MCF 10A (cell line): ENCODE measurements around the gene PRSS21. TPM values are rescaled to one million over a fixed set of nuclear protein-coding genes. Genes with fewer than 3 reads are reported as not detected.

Source experiments
- BruUV-seq: library from RNA; stranded (reverse); fragments of 400-500 nt; replicated peaks from 2 replicates; lab custom pipeline; 2021; lab: Mats Ljungman, UMichigan
- CTCF ChIA-PET: fragments of 300-600 bp; sonication (Branson Sonifier 250); formaldehyde crosslinking; extraction: SDS; loops from one replicate; lab custom pipeline; 2021; ENCODE audit warnings: antibody characterized with exemption, inconsistent platforms; lab: Yijun Ruan, JAX
- POLR2A ChIA-PET: fragments of 300-600, 350-650 bp; sonication (Branson Sonifier 250); formaldehyde crosslinking; extraction: SDS; loops from one replicate; lab custom pipeline; 2020; ENCODE audit warnings: antibody characterized with exemption, inconsistent platforms; lab: Yijun Ruan, JAX
- DNase-seq: peaks from one replicate; pipeline ENCODE4 v3.0.0-alpha.2; 2018; ENCODE audit not compliant: unreplicated experiment
- H3K27ac Mint-ChIP-seq: one replicate; pipeline ENCODE4 v1.8.0; 2022; ENCODE audit warnings: mild to moderate bottlenecking, low read depth, mixed read lengths; ENCODE audit not compliant: unreplicated experiment
- H3K27me3 Mint-ChIP-seq: one replicate; pipeline ENCODE4 v1.8.0; 2022; ENCODE audit warnings: mixed read lengths; ENCODE audit not compliant: insufficient read depth, unreplicated experiment
- H3K36me3 Mint-ChIP-seq: one replicate; pipeline ENCODE4 v1.8.0; 2022; ENCODE audit warnings: mild to moderate bottlenecking, moderate library complexity, mixed read lengths; ENCODE audit not compliant: insufficient read depth, unreplicated experiment
- H3K4me1 Mint-ChIP-seq: one replicate; pipeline ENCODE4 v1.8.0; 2022; ENCODE audit warnings: mixed read lengths; ENCODE audit not compliant: insufficient read depth, unreplicated experiment
- H3K4me3 Mint-ChIP-seq: one replicate; pipeline ENCODE4 v1.8.0; 2022; ENCODE audit warnings: mild to moderate bottlenecking, moderate library complexity, mixed read lengths; ENCODE audit not compliant: unreplicated experiment
- H3K9me3 Mint-ChIP-seq: one replicate; pipeline ENCODE4 v1.8.0; 2022; ENCODE audit warnings: mixed read lengths; ENCODE audit not compliant: unreplicated experiment
- intact Hi-C: fragments of 100-400 bp; cut with micrococcal nuclease; formaldehyde crosslinking; loops from 2 replicates; pipeline ENCODE4 v1.14.1; 2022
- total RNA-seq: library from RNA; stranded (reverse); gene quantifications from 2 replicates; pipeline ENCODE4 v1.2.3, GENCODE V29; 2022
- TF ChIP-seq, protein P1 (sequence below): fragments of 200-600 bp; IDR thresholded peaks from one replicate; pipeline ENCODE4 v1.8.0; 2022; ENCODE audit warnings: antibody characterized with exemption, mild to moderate bottlenecking; ENCODE audit not compliant: unreplicated experiment

Gene PRSS21
- total RNA-seq, 1 experiment from 2014 or later: 16.4 TPM

DNA sequence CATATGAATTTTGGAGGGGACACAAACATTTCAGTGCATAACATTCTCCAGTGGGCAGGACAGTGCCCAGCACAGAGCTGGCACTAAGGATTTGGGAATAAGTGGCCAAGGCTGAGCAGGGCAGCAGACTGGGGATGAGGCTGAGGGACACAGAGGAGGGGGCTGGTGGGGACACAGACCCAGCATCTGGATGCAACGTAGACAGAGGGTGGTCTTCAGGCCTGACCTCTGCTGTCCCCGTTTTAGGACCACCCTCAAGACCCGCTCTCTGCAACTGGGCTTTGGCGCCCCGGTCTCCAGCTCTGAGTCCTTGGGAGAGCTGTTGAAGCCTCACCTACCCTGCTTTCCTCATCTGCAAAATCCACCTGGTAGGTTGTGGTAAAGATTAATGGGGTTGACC, 26.4 kb upstream of the PRSS21 start:
- CTCF ChIA-PET: interaction anchor here (0.9 kb wide), 1 partner anchor 12 kb away, joined by 4 read pairs; no protein-coding TSS in a partner anchor
- H3K4me3 Mint-ChIP-seq: no peak overlapping the region

DNA sequence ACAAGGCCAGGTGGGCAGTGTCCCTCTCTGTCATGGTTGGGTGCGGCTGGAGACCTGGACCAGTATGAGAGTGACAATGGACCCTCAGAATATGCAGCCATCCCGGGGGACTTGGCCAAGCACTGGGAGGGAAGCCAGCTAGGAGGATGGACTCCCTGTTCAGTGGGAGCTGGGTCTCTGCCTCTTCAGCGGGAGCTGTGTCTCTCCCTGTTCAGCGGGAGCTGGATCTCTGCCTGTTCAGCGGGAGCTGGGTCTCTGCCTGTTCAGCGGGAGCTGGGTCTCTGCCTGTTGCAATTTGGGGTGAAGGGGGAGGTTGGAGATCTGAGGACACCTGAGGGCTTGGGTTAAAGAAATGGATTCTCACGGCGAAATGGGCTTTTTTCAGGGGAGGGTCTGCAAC, 25.9 kb upstream of the PRSS21 start:
- Mint-ChIP-seq H3K4me3 (no peak overlapping the region), H3K27ac (no peak overlapping the region), H3K9me3 (no peaks in the 10 kb centered on the region), H3K4me1 (peaks cover 20% of the 10 kb centered on the region), H3K27me3 (peaks cover 16% of the 10 kb centered on the region), H3K36me3 (no peaks in the 10 kb centered on the region)
- no TSS peak for BruUV-seq
- POLR2A ChIA-PET: no interaction called here
- no peak for DNase-seq
- intact Hi-C loops: no loop called here
- TF ChIP-seq, protein P1, sequence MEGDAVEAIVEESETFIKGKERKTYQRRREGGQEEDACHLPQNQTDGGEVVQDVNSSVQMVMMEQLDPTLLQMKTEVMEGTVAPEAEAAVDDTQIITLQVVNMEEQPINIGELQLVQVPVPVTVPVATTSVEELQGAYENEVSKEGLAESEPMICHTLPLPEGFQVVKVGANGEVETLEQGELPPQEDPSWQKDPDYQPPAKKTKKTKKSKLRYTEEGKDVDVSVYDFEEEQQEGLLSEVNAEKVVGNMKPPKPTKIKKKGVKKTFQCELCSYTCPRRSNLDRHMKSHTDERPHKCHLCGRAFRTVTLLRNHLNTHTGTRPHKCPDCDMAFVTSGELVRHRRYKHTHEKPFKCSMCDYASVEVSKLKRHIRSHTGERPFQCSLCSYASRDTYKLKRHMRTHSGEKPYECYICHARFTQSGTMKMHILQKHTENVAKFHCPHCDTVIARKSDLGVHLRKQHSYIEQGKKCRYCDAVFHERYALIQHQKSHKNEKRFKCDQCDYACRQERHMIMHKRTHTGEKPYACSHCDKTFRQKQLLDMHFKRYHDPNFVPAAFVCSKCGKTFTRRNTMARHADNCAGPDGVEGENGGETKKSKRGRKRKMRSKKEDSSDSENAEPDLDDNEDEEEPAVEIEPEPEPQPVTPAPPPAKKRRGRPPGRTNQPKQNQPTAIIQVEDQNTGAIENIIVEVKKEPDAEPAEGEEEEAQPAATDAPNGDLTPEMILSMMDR: no peak
- CTCF ChIA-PET: interaction anchor here (0.5 to 0.9 kb wide), 2 partner anchors 13 to 243 kb away, joined by 3 to 4 read pairs; no protein-coding TSS in a partner anchor

More for the DNA sequence above, 26.4 kb upstream of the PRSS21 start:
- intact Hi-C loops: no loop called here
- TF ChIP-seq, protein P1: no peak
- Mint-ChIP-seq H3K27me3 (peaks cover 16% of the 10 kb centered on the region), H3K4me1 (peaks cover 15% of the 10 kb centered on the region), H3K27ac (no peak overlapping the region), H3K9me3 (no peaks in the 10 kb centered on the region), H3K36me3 (no peaks in the 10 kb centered on the region)
- no peak for DNase-seq
- POLR2A ChIA-PET: no interaction called here
- BruUV-seq: no TSS peak

DNA sequence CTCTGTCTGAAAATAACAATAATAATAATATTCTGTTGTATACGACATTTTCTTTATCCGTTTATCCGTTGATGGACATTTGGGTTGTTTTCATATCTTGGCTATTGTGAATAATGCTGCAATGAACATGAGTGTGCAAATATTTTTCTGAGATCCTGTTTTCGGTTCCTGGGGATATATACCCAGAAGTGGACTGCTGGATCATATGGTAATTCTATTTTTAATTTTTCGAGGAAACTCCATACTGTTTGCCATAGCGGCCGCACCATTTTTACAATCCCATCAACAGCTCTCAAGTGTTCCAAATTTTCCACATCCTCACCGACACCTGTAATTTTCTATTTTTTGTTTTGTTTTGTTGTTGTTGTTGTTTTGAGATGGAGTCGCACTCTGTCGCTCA, 24.1 kb upstream of the PRSS21 start:
- ChIA-PET CTCF (interaction anchor here (0.6 to 1.4 kb wide), 2 partner anchors 26 to 76 kb away, joined by 3 to 6 read pairs; no protein-coding TSS in a partner anchor), POLR2A (interaction anchor here (0.9 to 1.2 kb wide), 2 partner anchors 15 to 30 kb away, joined by 3 read pairs; no protein-coding TSS in a partner anchor)
- intact Hi-C loops: no loop called here
- Mint-ChIP-seq H3K36me3 (no peaks in the 10 kb centered on the region), H3K27me3 (peaks cover 16% of the 10 kb centered on the region), H3K27ac (no peak overlapping the region), H3K9me3 (no peaks in the 10 kb centered on the region), H3K4me3 (no peak overlapping the region), H3K4me1 (peaks cover 23% of the 10 kb centered on the region)
- TF ChIP-seq, protein P1: no peak
- no TSS peak for BruUV-seq
- DNase-seq: no peak

DNA sequence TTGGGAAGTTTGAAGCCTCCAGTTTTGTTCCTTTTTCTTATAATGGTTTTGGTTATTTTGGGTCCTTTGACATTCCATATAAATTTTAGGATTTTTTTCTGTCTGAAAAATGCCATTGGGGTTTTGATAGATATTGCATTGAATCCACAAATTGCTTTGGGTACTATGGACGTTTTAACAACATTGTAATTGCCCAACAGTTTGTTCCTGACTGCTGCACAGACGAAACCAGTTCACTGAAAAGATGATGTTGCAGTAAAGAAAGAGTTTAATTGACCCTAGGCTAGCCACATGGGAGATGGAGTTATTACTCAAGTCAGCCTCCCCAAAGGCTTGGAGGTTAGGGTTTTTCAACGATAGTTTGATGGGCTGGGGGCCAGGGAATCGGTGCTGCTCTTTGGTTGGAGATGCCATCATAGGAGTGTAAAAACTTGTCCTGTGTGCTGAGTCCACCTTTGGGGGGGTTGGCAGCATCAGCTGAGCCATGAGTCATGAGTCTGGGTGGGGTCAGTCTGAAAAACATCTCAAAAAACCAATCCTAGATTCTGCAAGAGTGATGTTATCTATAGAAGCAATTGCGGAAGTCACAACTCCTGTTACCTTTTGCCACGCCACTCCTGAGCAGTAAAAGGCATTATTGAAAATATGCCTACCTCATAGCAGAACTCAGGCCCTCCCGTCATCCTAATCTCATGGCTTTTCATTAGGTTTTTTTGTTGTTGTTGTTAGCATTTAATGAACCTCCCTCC, 21.5 kb upstream of the PRSS21 start:
- H3K36me3 Mint-ChIP-seq: no peaks in the 10 kb centered on the region
- TF ChIP-seq, protein P1: no peak
- peak overlapping the region; percentile 90 for H3K27ac Mint-ChIP-seq
- peaks cover 16% of the 10 kb centered on the region for H3K27me3 Mint-ChIP-seq
- intact Hi-C loops: no loop called here
- H3K4me1 Mint-ChIP-seq: peaks cover 28% of the 10 kb centered on the region
- ChIA-PET POLR2A (interaction anchor here (0.9 to 1.2 kb wide), 3 partner anchors 18 to 43 kb away, joined by 3 to 4 read pairs (median 3); partner anchors contain the start of genes ELOB and SRRM2), CTCF (no interaction called here)
- DNase-seq: no peak
- no TSS peak for BruUV-seq
- peak overlapping the region; percentile 16 for H3K4me3 Mint-ChIP-seq
- no peaks in the 10 kb centered on the region for H3K9me3 Mint-ChIP-seq
